ENCODE measurements around the gene ERVMER34-1. TPM values are rescaled to one million over a fixed set of nuclear protein-coding genes. Genes with fewer than 3 reads are reported as not detected.

Gene ERVMER34-1
- under 1 TPM in 3 of 4 donors, not detected in 1; 0.11 to 0.19 (median 0.17) TPM for total RNA-seq

- Histone ChIP-seq H3K27me3 (peaks cover 0 to 41% (median 18%) of the 10 kb centered on the region in 4 donors), H3K9me3 (no peaks in the 10 kb centered on the region), H3K27ac (replicated peaks in 1 of 4) (no peak within 1 kb of the TSS), H3K36me3 (no peaks in the 10 kb centered on the region), H3K4me3 (peak within 1 kb of the TSS; percentile 56 to 62 (median 60)), H3K4me1 (peaks cover 9 to 16% (median 15%) of the 10 kb centered on the region in 4 donors)
- no peak for DNase-seq (ENCODE audit: extremely low spot score)
- intact Hi-C loops (cut with DNase I), result no loop called here
- TF ChIP-seq POLR2AphosphoS5 (IDR thresholded peaks at IDR 0.05), result no peak
- TF ChIP-seq CTCF (IDR thresholded peaks at IDR 0.05), result no peak
- no peak for TF ChIP-seq EP300 (IDR thresholded peaks at IDR 0.05)
- TF ChIP-seq POLR2A (IDR thresholded peaks at IDR 0.05; ENCODE audit: low read depth), result no peak
- 7% methylated on average over 24 of the region's 61 CpGs for WGBS
Measured at GRCh38 chr4:52750819-52751486, at the start of gene ERVMER34-1. TSS of gene ERVMER34-1 (minus strand) at chr4:52751425. CDS start at chr4:52745520, 5,905 bp downstream.

DNA sequence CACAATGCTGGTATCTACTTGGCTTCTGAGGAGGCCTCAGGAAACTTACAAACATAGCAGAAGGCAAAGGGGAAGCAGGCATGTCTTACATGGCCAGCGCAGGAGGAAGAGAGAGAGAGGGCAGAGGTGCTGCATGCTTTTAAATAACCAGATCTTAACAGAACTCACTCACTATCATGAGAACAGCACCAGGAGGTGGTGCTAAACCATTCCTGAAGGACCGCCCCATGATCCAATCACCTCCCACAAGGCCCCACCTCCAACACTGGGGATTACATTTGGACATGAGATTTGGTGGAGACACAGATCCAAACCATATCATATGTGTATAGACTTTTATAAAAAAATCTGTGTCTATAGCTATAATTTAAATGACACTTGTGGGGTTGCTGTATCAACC lies 48.6 kb upstream of the ERVMER34-1 start:
- intact Hi-C loops (cut with DNase I), result no loop called here
- Histone ChIP-seq H3K36me3 (no peaks in the 10 kb centered on the region), H3K4me3 (no peak overlapping the region), H3K27ac (replicated peaks in 1 of 4) (no peak overlapping the region), H3K27me3 (peaks cover 0 to 10% (median 0%) of the 10 kb centered on the region in 4 donors), H3K9me3 (peaks cover 0 to 6% (median 0%) of the 10 kb centered on the region in 4 donors), H3K4me1 (no peaks in the 10 kb centered on the region)
- WGBS, result 91% methylated on average over 2 of the region's 2 CpGs
- TF ChIP-seq EP300 (IDR thresholded peaks at IDR 0.05) (no peak), POLR2AphosphoS5 (IDR thresholded peaks at IDR 0.05) (no peak), CTCF (IDR thresholded peaks at IDR 0.05) (no peak), POLR2A (IDR thresholded peaks at IDR 0.05; ENCODE audit: low read depth) (no peak)
- peak; percentile 50 for DNase-seq (ENCODE audit: extremely low spot score)

DNA sequence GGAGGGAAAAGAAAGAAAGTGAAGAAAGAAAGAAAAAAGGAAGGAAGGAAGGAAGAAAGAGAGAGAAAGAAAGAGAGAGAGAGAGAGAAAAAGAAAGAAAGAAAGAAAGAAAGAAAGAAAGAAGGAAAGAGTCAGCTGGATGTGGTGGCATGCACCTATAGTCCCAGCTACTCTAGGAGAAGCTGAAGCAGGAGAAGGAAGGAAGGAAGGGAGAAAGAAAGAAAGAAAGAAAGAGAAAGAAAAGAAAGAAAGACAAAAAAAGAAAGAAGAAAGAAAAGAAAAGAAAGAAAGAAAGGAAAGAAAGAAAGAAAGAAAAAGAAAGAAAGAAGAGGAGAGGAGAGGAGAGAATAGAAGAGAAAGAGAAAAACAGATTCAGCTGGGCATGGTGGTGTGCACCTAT lies 44.3 kb upstream of the ERVMER34-1 start:
- Histone ChIP-seq H3K27me3 (no peaks in the 10 kb centered on the region), H3K9me3 (no peaks in the 10 kb centered on the region), H3K4me1 (no peaks in the 10 kb centered on the region), H3K27ac (replicated peaks in 1 of 4) (no peak overlapping the region), H3K4me3 (no peak overlapping the region), H3K36me3 (no peaks in the 10 kb centered on the region)
- TF ChIP-seq CTCF (IDR thresholded peaks at IDR 0.05), result no peak
- no peak for TF ChIP-seq POLR2A (IDR thresholded peaks at IDR 0.05; ENCODE audit: low read depth)
- TF ChIP-seq EP300 (IDR thresholded peaks at IDR 0.05), result no peak
- TF ChIP-seq POLR2AphosphoS5 (IDR thresholded peaks at IDR 0.05), result no peak
- intact Hi-C loops (cut with DNase I), result no loop called here
- no peak for DNase-seq (ENCODE audit: extremely low spot score)

- intact Hi-C loops (cut with DNase I), result no loop called here
- 88% methylated on average over 5 of the region's 5 CpGs for WGBS
- no peak for DNase-seq (ENCODE audit: extremely low spot score)
- no peaks in the 10 kb centered on the region for H3K4me1 ChIP-seq
- TF ChIP-seq POLR2AphosphoS5 (IDR thresholded peaks at IDR 0.05), result no peak
- TF ChIP-seq EP300 (IDR thresholded peaks at IDR 0.05), result no peak
- no peak for TF ChIP-seq POLR2A (IDR thresholded peaks at IDR 0.05; ENCODE audit: low read depth)
- TF ChIP-seq CTCF (IDR thresholded peaks at IDR 0.05), result no peak
- no peaks in the 10 kb centered on the region for H3K36me3 ChIP-seq
- no peaks in the 10 kb centered on the region for H3K27me3 ChIP-seq
- H3K4me3 ChIP-seq, result no peak overlapping the region
- H3K27ac ChIP-seq (replicated peaks in 1 of 4), result no peak overlapping the region
- H3K9me3 ChIP-seq, result no peaks in the 10 kb centered on the region
Measured at GRCh38 chr4:52791936-52792335, 40.7 kb upstream of the ERVMER34-1 start.

GRCh38 chr4:52789774-52790173 lies 38.5 kb upstream of the ERVMER34-1 start:
- no peak for DNase-seq (ENCODE audit: extremely low spot score)
- Histone ChIP-seq H3K4me3 (no peak overlapping the region), H3K36me3 (no peaks in the 10 kb centered on the region), H3K27me3 (no peaks in the 10 kb centered on the region), H3K4me1 (no peaks in the 10 kb centered on the region), H3K9me3 (no peaks in the 10 kb centered on the region), H3K27ac (replicated peaks in 1 of 4) (no peak overlapping the region)
- intact Hi-C loops (cut with DNase I), result no loop called here
- whole genome bisulfite sequencing, result 95% methylated on average over 6 of the region's 6 CpGs
- TF ChIP-seq POLR2AphosphoS5 (IDR thresholded peaks at IDR 0.05) (no peak), CTCF (IDR thresholded peaks at IDR 0.05) (no peak), POLR2A (IDR thresholded peaks at IDR 0.05; ENCODE audit: low read depth) (no peak), EP300 (IDR thresholded peaks at IDR 0.05) (no peak)
